GM20000 (cell line): ENCODE data around the gene RALGAPA2.

ENCODE experiments used
- DNase-seq: peaks from one replicate; pipeline ENCODE4 v3.0.0; 2012; ENCODE audit warnings: low spot score
- CTCF ChIP-seq: IDR thresholded peaks from 2 replicates; pipeline ENCODE4 v1.5.1; 2012; ENCODE audit warnings: mild to moderate bottlenecking, control low read depth; ENCODE audit errors: extremely low read depth, missing control alignments

Gene RALGAPA2

GRCh38 chr20:20629556-20630188 lies 82.8 kb downstream of the RALGAPA2 start:
- no peak for DNase-seq
- TF ChIP-seq CTCF, result no peak

GRCh38 chr20:20628314-20628713 lies 84.1 kb downstream of the RALGAPA2 start:
- TF ChIP-seq CTCF, result no peak
- no peak for DNase-seq

- no peak for TF ChIP-seq CTCF
- no peak for DNase-seq
Observed at GRCh38 chr20:20627471-20627870, 85.0 kb downstream of the RALGAPA2 start.

GRCh38 chr20:20624914-20625313 lies 87.5 kb downstream of the RALGAPA2 start:
- TF ChIP-seq CTCF, result no peak
- DNase-seq, result no peak

- no peak for DNase-seq
- no peak for TF ChIP-seq CTCF
Observed at GRCh38 chr20:20621195-20621594, 91.2 kb downstream of the RALGAPA2 start.

- no peak for DNase-seq
- TF ChIP-seq CTCF, result no peak
Observed at GRCh38 chr20:20614391-20614790, 98.1 kb downstream of the RALGAPA2 start.

GRCh38 chr20:20612251-20612650 lies 100.2 kb downstream of the RALGAPA2 start:
- TF ChIP-seq CTCF, result no peak
- DNase-seq, result no peak
